DOHH2 (cell line): Measurements from ENCODE around the gene SMIM17.

Experiments
- H3F3A ChIP-seq: fragments of 200-600 bp; sonication (generic), shearing (Covaris generic); 2 replicates; pipeline ENCODE4 v1.6.0; 2016; ENCODE audit warnings: antibody characterized with exemption, mild to moderate bottlenecking; ENCODE audit not compliant: control insufficient read depth, insufficient read depth
- H3K27ac ChIP-seq: fragments of 200-600 bp; sonication (generic); 2 replicates; pipeline ENCODE4 v1.5.1; 2014; ENCODE audit warnings: low read depth, mild to moderate bottlenecking, low read length, moderate library complexity
- H3K27me3 ChIP-seq: fragments of 200-600 bp; sonication (generic); 2 replicates; pipeline ENCODE4 v1.6.1; 2014; ENCODE audit warnings: mild to moderate bottlenecking, low read length, mixed read lengths; ENCODE audit not compliant: control insufficient read depth
- H3K36me3 ChIP-seq: fragments of 200-600 bp; sonication (generic); 2 replicates; pipeline ENCODE4 v1.6.1; 2014; ENCODE audit warnings: mild to moderate bottlenecking, low read length, moderate library complexity, mixed read lengths; ENCODE audit not compliant: control insufficient read depth
- H3K4me1 ChIP-seq: fragments of 200-600 bp; sonication (generic); 2 replicates; pipeline ENCODE4 v1.6.1; 2014; ENCODE audit warnings: mild to moderate bottlenecking, low read length, mixed read lengths; ENCODE audit not compliant: control insufficient read depth
- H3K4me2 ChIP-seq: fragments of 200-600 bp; sonication (generic); 2 replicates; pipeline ENCODE4 v1.6.0; 2014; ENCODE audit warnings: mild to moderate bottlenecking, low read length, moderate library complexity
- H3K4me3 ChIP-seq: fragments of 200-600 bp; sonication (generic); 2 replicates; pipeline ENCODE4 v1.5.1; 2014; ENCODE audit warnings: mild to moderate bottlenecking, low read length, mixed read lengths
- H3K79me2 ChIP-seq: fragments of 200-600 bp; sonication (generic); 2 replicates; pipeline ENCODE4 v1.6.1; 2014; ENCODE audit warnings: mild to moderate bottlenecking, low read length, mixed read lengths; ENCODE audit not compliant: control insufficient read depth
- H3K9me2 ChIP-seq: fragments of 200-600 bp; sonication (generic); replicated peaks from 2 replicates; pipeline ENCODE4 v1.6.1; 2014; ENCODE audit warnings: mild to moderate bottlenecking, low read length, mixed read lengths; ENCODE audit not compliant: control insufficient read depth
- H3K9me3 ChIP-seq: fragments of 200-600 bp; sonication (generic); 2 replicates; pipeline ENCODE4 v1.6.1; 2014; ENCODE audit warnings: antibody characterized with exemption, low read length, mixed read lengths; ENCODE audit not compliant: control insufficient read depth, insufficient read depth
- H4K20me1 ChIP-seq: fragments of 200-600 bp; sonication (generic); 2 replicates; pipeline ENCODE4 v1.6.0; 2014; ENCODE audit warnings: low read depth, mild to moderate bottlenecking, antibody characterized with exemption, low read length, moderate library complexity; ENCODE audit not compliant: control insufficient read depth, insufficient read depth
- CTCF ChIP-seq: fragments of 200-600 bp; sonication (generic); IDR thresholded peaks from one replicate; pipeline ENCODE4 v1.5.1; 2014; ENCODE audit warnings: antibody characterized with exemption, mild to moderate bottlenecking, low read depth, low read length; ENCODE audit not compliant: poor library complexity, severe bottlenecking
- EZH2phosphoT487 ChIP-seq: fragments of 200-600 bp; sonication (generic); IDR thresholded peaks from 2 replicates; pipeline ENCODE4 v1.6.1; 2017; ENCODE audit warnings: borderline replicate concordance, mild to moderate bottlenecking, antibody characterized with exemption, low read length, moderate library complexity, mixed read lengths

Gene SMIM17

GRCh38 chr19:56639217-56639616 lies 3.7 kb upstream of the SMIM17 start:
- no peaks in the 10 kb centered on the region for H3K79me2 ChIP-seq
- H3K27me3 ChIP-seq, result no peaks in the 10 kb centered on the region
- H3K4me3 ChIP-seq, result no peak overlapping the region
- no peaks in the 10 kb centered on the region for H3K4me1 ChIP-seq
- no peaks in the 10 kb centered on the region for H3F3A ChIP-seq
- no peak overlapping the region for H3K4me2 ChIP-seq
- H3K9me2 ChIP-seq, result no peaks in the 10 kb centered on the region
- peaks cover 10% of the 10 kb centered on the region; the same call in 1 of the 2 replicates for H3K9me3 ChIP-seq
- no peaks in the 10 kb centered on the region for H4K20me1 ChIP-seq
- no peaks in the 10 kb centered on the region for H3K36me3 ChIP-seq
- TF ChIP-seq EZH2phosphoT487 (no peak), CTCF (no peak)
- no peak overlapping the region for H3K27ac ChIP-seq

DNA sequence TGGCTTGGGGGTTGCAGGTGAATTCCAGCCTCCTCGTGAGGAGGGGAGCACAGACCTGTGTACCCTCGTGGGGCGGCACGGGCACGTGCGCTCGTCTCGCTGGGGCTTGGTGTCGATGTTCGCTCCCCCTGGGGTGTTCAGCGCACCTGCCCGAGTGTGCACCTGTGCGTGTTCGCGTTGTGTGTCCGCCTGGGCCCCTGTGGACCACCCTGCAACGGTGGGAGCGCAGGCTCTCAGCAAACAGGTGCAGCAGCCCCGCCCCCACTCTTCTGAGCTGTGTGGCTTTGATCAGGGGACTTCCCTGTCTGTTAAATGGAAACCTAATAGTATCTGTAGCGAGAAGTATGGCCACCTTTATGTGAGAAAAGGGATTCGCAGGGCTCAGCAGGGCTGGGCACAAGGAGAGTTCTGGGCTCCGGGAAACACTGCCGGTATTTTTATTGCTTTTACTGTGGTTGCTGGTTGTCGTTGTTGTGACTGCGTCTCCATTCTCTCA lies 549 bp downstream of the SMIM17 start:
- H3K9me2 ChIP-seq, result no peaks in the 10 kb centered on the region
- no peak overlapping the region for H3K4me3 ChIP-seq
- no peak overlapping the region for H3K27ac ChIP-seq
- no peaks in the 10 kb centered on the region for H3K4me1 ChIP-seq
- H3K79me2 ChIP-seq, result no peaks in the 10 kb centered on the region
- no peaks in the 10 kb centered on the region for H3K27me3 ChIP-seq
- no peaks in the 10 kb centered on the region for H4K20me1 ChIP-seq
- peaks cover 16% of the 10 kb centered on the region; the same call in 1 of the 2 replicates for H3K9me3 ChIP-seq
- TF ChIP-seq CTCF (no peak), EZH2phosphoT487 (no peak)
- no peak overlapping the region for H3K4me2 ChIP-seq
- no peaks in the 10 kb centered on the region for H3K36me3 ChIP-seq
- H3F3A ChIP-seq, result no peaks in the 10 kb centered on the region

DNA sequence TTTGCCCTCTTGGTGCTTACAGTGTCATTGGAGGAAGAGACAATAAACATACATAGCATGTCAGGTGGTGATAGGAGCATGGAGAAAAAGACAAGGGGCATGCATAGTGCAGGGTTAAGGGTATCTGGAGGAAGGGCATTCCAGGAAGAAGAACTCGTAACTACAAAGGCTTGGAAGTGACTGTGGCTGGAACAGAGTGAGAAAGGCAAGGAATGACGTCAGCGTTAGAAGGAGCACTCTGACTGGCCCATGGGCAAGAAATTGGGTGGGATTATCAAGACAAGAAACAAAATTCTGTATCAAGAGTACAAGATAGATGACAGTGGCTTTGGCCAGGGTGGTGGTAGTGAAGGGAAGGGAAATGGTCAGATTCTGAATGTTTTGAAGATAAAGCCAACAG lies 11.2 kb downstream of the SMIM17 start:
- no peaks in the 10 kb centered on the region for H4K20me1 ChIP-seq
- H3K4me2 ChIP-seq, result no peak overlapping the region
- no peaks in the 10 kb centered on the region for H3K9me2 ChIP-seq
- no peaks in the 10 kb centered on the region for H3K36me3 ChIP-seq
- no peaks in the 10 kb centered on the region for H3F3A ChIP-seq
- no peaks in the 10 kb centered on the region for H3K4me1 ChIP-seq
- no peaks in the 10 kb centered on the region for H3K27me3 ChIP-seq
- H3K79me2 ChIP-seq, result no peaks in the 10 kb centered on the region
- TF ChIP-seq CTCF (no peak), EZH2phosphoT487 (no peak)
- H3K9me3 ChIP-seq, result peaks cover 6% of the 10 kb centered on the region; the same call in 1 of the 2 replicates
- H3K4me3 ChIP-seq, result no peak overlapping the region
- no peak overlapping the region for H3K27ac ChIP-seq
